Skeletal muscle tissue (tissue), 4 donors: ENCODE data around the gene PKD2L2. TPM values are rescaled to one million over a fixed set of nuclear protein-coding genes. Genes with fewer than 3 reads are reported as not detected.

Experiments used
- H3K27ac ChIP-seq: one replicate; pipeline ENCODE4 v1.7.0; 2013; ENCODE audit warnings: mild to moderate bottlenecking, low read depth, low read length, inconsistent platforms
- H3K27me3 ChIP-seq, 3 donors: one replicate each; pipeline ENCODE4 v1.7.0; 2013; ENCODE audit warnings: low read length in 3 of 3; ENCODE audit not compliant: control insufficient read depth in 3 of 3, insufficient read depth in 3 of 3
- H3K36me3 ChIP-seq, 3 donors: one replicate each; pipeline ENCODE4 v1.7.0; 2013; ENCODE audit warnings: low read length in 3 of 3; ENCODE audit not compliant: control insufficient read depth in 3 of 3, insufficient read depth in 3 of 3
- H3K4me1 ChIP-seq, 3 donors: one replicate each; pipeline ENCODE4 v1.7.0; 2013; ENCODE audit warnings: low read length in 3 of 3, mild to moderate bottlenecking in 3 of 3; ENCODE audit not compliant: control insufficient read depth in 3 of 3, insufficient read depth in 3 of 3
- H3K4me3 ChIP-seq, 3 donors: one replicate each; pipeline ENCODE4 v1.7.0; 2013; ENCODE audit warnings: low read length in 3 of 3
- H3K9ac ChIP-seq, 3 donors: one replicate each; pipeline ENCODE4 v1.7.0; 2013; ENCODE audit warnings: low read length in 3 of 3, mild to moderate bottlenecking in 3 of 3, moderate library complexity in 2 of 3, low read depth in 1 of 3
- H3K9me3 ChIP-seq, 3 donors: one replicate each; pipeline ENCODE4 v1.7.0; 2013; ENCODE audit warnings: low read length in 3 of 3; ENCODE audit not compliant: control insufficient read depth in 3 of 3
- total RNA-seq: library from RNA; depleted of rRNA; stranded (reverse); fragments of >200 nt; gene quantifications from one replicate; pipeline ENCODE4 v1.2.3, GENCODE V29; 2014
- donor health status: Osteomylitis.

PKD2L2 gene
- total RNA-seq, 1 donor from 2014 or later, result 2.6 TPM

GRCh38 chr5:137989419-137989818 is 100.2 kb downstream of the PKD2L2 start:
- peaks cover 0 to 4% (median 0%) of the 10 kb centered on the region in 3 donors for H3K36me3 ChIP-seq
- H3K27me3 ChIP-seq, result no peaks in the 10 kb centered on the region
- no peaks in the 10 kb centered on the region for H3K4me1 ChIP-seq
- H3K9me3 ChIP-seq, result no peaks in the 10 kb centered on the region
- no peak overlapping the region for H3K27ac ChIP-seq
- H3K9ac ChIP-seq, result no peak overlapping the region
- H3K4me3 ChIP-seq, result no peak overlapping the region

Other genes with a start within 250 kb of the PKD2L2 start
- gene KLHL3, start 153.4 kb upstream of the PKD2L2 start, total RNA-seq, result 4.2 TPM
- 18.8 TPM for gene HNRNPA0, start 135.1 kb upstream of the PKD2L2 start, total RNA-seq
- 54.8 TPM for gene MYOT, start 21.6 kb upstream of the PKD2L2 start, total RNA-seq
- gene FAM13B, start 143.6 kb downstream of the PKD2L2 start, total RNA-seq, result 43.8 TPM
- gene WNT8A, start 194.6 kb downstream of the PKD2L2 start, total RNA-seq, result not detected
- not detected for gene NME5, start 250.0 kb downstream of the PKD2L2 start, total RNA-seq